HL-60 (cell line): ENCODE data around the gene TBCE.

Source experiments
- DNase-seq, 2 experiments: peaks; one replicate each; pipeline ENCODE4 v3.0.0-alpha.2; 2010 to 2020; ENCODE audit warnings: low read depth in 1 of 2, low spot score in 1 of 2
- H3K27ac ChIP-seq: fragments of 250-450 bp; sonication (Bioruptor Pico); replicated peaks from 2 replicates; pipeline ENCODE4 v1.5.1; 2020; ENCODE audit warnings: mild to moderate bottlenecking, moderate library complexity
- H3K27me3 ChIP-seq: fragments of 250-450 bp; sonication (Bioruptor Pico); 2 replicates; pipeline ENCODE4 v1.5.1; 2021; ENCODE audit warnings: mild to moderate bottlenecking, moderate library complexity; ENCODE audit not compliant: insufficient read depth, poor library complexity, severe bottlenecking
- H3K4me3 ChIP-seq: replicated peaks from 2 replicates; pipeline ENCODE4 v1.5.1; 2011; ENCODE audit warnings: mild to moderate bottlenecking, control low read depth, low read length; ENCODE audit not compliant: insufficient read depth
- GABPA ChIP-seq: IDR thresholded peaks from 2 replicates; pipeline ENCODE4 v1.6.1; 2012; ENCODE audit warnings: low read depth
- POLR2AphosphoS5 ChIP-seq: IDR thresholded peaks from 2 replicates; pipeline ENCODE4 v1.6.1; 2012; ENCODE audit warnings: low read depth
- SPI1 ChIP-seq: IDR thresholded peaks from 2 replicates; pipeline ENCODE4 v1.6.1; 2012; ENCODE audit warnings: low read depth, mild to moderate bottlenecking, borderline replicate concordance
- TF ChIP-seq, protein P1 (sequence below): IDR thresholded peaks from 2 replicates; pipeline ENCODE4 v1.6.1; 2012; ENCODE audit warnings: low read depth; ENCODE audit not compliant: insufficient replicate concordance
- TF ChIP-seq, protein P2 (sequence below): IDR thresholded peaks from one replicate; pipeline ENCODE4 v1.5.1; 2011; ENCODE audit warnings: low read length, control low read depth, inconsistent platforms; ENCODE audit not compliant: insufficient read depth

The TBCE gene

DNA sequence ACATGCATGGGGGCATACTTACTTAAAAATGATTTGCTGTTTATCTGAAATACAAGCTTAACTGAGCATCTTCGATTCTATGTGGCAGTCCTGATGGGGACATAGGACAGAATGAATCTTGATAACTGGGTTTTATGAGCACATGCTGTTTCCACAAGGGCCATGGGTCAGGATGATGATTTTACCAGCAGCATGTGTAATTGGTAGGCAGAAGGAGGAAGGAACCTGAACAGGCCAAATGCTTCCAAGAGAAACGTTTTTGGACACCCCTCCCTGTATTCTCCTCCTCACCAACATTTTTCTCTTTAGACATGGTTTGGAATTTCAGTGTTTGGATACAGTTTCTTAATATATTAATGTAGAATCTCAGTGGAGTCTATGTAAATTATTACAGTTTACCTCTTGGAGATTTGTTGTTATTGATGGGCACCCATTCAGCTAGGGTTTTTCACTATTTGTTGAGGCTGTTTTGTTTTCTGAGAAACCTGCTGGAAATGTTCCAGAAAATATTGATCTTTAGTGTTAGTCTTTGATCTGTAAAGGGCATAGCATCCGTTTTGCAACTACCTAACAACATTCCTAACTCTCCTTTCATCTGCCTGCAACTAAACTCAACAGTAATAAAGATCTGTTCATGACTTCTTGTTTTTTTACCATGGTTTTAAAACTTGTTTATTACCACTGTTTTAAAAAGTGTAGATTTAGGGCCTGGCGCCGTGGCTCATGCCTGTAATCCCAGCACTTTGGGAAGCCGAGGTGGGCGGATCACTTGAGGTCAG lies 42.0 kb downstream of the TBCE start:
- Histone ChIP-seq H3K27ac (no peak overlapping the region), H3K4me3 (no peak overlapping the region), H3K27me3 (no peaks in the 10 kb centered on the region)
- TF ChIP-seq, protein P1, sequence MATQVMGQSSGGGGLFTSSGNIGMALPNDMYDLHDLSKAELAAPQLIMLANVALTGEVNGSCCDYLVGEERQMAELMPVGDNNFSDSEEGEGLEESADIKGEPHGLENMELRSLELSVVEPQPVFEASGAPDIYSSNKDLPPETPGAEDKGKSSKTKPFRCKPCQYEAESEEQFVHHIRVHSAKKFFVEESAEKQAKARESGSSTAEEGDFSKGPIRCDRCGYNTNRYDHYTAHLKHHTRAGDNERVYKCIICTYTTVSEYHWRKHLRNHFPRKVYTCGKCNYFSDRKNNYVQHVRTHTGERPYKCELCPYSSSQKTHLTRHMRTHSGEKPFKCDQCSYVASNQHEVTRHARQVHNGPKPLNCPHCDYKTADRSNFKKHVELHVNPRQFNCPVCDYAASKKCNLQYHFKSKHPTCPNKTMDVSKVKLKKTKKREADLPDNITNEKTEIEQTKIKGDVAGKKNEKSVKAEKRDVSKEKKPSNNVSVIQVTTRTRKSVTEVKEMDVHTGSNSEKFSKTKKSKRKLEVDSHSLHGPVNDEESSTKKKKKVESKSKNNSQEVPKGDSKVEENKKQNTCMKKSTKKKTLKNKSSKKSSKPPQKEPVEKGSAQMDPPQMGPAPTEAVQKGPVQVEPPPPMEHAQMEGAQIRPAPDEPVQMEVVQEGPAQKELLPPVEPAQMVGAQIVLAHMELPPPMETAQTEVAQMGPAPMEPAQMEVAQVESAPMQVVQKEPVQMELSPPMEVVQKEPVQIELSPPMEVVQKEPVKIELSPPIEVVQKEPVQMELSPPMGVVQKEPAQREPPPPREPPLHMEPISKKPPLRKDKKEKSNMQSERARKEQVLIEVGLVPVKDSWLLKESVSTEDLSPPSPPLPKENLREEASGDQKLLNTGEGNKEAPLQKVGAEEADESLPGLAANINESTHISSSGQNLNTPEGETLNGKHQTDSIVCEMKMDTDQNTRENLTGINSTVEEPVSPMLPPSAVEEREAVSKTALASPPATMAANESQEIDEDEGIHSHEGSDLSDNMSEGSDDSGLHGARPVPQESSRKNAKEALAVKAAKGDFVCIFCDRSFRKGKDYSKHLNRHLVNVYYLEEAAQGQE: no peak
- TF ChIP-seq GABPA: no peak
- DNase-seq: no peak

DNA sequence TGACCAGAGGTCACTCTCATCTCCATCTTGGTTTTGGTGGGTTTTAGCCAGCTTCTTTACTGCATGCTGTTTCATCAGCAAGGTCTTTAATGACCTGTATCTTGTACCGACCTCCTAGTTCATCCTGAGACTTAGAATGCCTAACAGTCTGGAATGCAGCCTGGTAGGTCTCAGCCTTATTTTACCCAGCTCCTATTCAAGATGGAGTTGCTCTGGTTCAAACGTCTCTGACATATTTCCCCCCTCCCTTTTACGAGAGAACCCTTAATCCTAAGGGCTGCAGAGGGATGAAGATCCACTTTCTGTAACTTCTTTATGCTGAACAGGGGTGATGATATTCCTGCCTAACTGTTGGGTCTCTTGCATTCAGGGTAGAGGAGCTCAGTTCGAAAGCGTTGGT lies 43.2 kb downstream of the TBCE start:
- Histone ChIP-seq H3K27ac (no peak overlapping the region), H3K4me3 (no peak overlapping the region), H3K27me3 (no peaks in the 10 kb centered on the region)
- DNase-seq: no peak
- TF ChIP-seq, protein P1: no peak
- TF ChIP-seq, protein P2, sequence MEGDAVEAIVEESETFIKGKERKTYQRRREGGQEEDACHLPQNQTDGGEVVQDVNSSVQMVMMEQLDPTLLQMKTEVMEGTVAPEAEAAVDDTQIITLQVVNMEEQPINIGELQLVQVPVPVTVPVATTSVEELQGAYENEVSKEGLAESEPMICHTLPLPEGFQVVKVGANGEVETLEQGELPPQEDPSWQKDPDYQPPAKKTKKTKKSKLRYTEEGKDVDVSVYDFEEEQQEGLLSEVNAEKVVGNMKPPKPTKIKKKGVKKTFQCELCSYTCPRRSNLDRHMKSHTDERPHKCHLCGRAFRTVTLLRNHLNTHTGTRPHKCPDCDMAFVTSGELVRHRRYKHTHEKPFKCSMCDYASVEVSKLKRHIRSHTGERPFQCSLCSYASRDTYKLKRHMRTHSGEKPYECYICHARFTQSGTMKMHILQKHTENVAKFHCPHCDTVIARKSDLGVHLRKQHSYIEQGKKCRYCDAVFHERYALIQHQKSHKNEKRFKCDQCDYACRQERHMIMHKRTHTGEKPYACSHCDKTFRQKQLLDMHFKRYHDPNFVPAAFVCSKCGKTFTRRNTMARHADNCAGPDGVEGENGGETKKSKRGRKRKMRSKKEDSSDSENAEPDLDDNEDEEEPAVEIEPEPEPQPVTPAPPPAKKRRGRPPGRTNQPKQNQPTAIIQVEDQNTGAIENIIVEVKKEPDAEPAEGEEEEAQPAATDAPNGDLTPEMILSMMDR: no peak
- TF ChIP-seq SPI1 (no peak), GABPA (no peak), POLR2AphosphoS5 (no peak)

DNA sequence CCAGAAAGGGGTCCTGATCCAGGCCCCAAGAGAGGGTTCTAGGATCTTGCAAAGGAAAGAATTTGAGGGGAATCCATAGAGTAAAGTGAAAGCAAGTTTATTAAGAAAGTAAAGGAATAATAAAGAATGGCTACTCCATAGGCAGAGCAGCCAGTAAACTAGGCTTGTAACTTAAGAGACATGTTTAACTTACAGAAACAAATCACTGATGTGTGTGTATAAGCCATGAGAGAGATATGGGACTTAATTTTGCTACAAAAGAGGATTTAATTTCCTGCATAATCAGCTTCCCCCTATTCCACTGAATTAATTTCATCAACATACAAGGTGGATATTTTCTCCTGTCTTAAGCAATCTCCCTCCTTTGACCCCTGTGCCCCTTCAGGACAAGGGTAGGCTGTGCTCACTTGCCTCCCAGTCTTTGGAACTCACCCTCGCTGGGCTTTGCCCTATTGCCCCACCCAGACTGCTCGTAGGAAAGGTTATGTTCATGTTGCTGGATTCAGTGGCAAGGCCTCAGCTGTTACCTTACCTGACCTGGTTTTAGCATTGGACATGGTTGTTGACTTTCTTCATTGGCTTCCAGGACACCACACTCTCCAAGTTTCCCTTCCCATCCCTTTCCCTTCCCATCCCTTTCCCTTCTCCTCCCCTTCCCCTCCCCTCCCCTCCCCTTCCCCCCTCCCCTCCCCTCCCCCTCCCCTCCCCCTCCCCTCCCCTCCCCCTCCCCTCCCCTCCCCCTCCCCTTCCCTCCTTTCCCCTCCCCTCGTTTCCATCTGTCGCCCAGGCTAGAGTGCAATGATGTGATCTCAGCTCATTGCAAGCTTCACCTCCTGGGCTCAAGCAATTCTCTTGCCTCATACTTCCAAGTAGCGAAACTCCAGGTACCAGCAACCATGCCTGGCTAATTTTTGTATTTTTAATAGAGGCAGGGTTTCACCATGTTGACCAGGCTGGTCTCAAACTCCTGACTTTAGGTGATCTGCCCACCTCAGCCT lies 44.6 kb downstream of the TBCE start:
- Histone ChIP-seq H3K27ac (no peak overlapping the region), H3K27me3 (no peaks in the 10 kb centered on the region), H3K4me3 (no peak overlapping the region)
- DNase-seq: peak in 1 of 2 experiments; percentile 3
- TF ChIP-seq GABPA (no peak), SPI1 (no peak), POLR2AphosphoS5 (no peak)
- TF ChIP-seq, protein P1: no peak
- TF ChIP-seq, protein P2: no peak
